Uterus (tissue), 4 donors: ENCODE data around the gene ADAMTS1. TPM values are rescaled to one million over a fixed set of nuclear protein-coding genes. Genes with fewer than 3 reads are reported as not detected.

Source experiments
- DNase-seq, 2 donors: peaks; one replicate each; pipeline ENCODE4 v3.0.0-alpha.2; 2019 to 2020
- H3K27ac ChIP-seq, 2 donors: fragments of 200-600 bp; sonication (generic); 1 replicate in 1 of 2; 2 replicates in 1 of 2; pipeline ENCODE4 v1.5.1; 2016 to 2018
- H3K27me3 ChIP-seq, 2 donors: fragments of 200-600 bp; sonication (generic); one replicate each; pipeline ENCODE4 v1.5.1; 2018 to 2019; ENCODE audit warnings: control low read depth in 1 of 2
- H3K36me3 ChIP-seq, 2 donors: fragments of 200-600 bp; sonication (generic); one replicate each; pipeline ENCODE4 v1.5.1; 2019; ENCODE audit warnings: control low read depth in 1 of 2
- H3K4me1 ChIP-seq, 2 donors: fragments of 200-600 bp; sonication (generic); one replicate each; pipeline ENCODE4 v1.5.1; 2018 to 2019; ENCODE audit warnings: control low read depth in 1 of 2
- H3K4me3 ChIP-seq, 2 donors: fragments of 200-600 bp; sonication (generic); 1 replicate in 1 of 2; 2 replicates in 1 of 2; pipeline ENCODE4 v1.5.1; 2018 to 2019; ENCODE audit warnings: mild to moderate bottlenecking in 1 of 2
- H3K9me3 ChIP-seq, 2 donors: fragments of 200-600 bp; sonication (generic); one replicate each; pipeline ENCODE4 v1.5.1; 2019; ENCODE audit warnings: control low read depth in 1 of 2
- CTCF ChIP-seq, 4 experiments: fragments of 200-600 bp in 2 of 4; fragments of 450-650 bp in 2 of 4; sonication (generic) in 2 of 4; IDR thresholded peaks; one replicate each; pipeline ENCODE4 v1.5.1; 2016 to 2019; ENCODE audit warnings: antibody characterized with exemption in 4 of 4, mild to moderate bottlenecking in 2 of 4, moderate library complexity in 1 of 4
- POLR2A ChIP-seq, 2 donors: fragments of 450-650 bp; IDR thresholded peaks; one replicate each; pipeline ENCODE4 v1.6.1; 2016; ENCODE audit warnings: antibody characterized with exemption in 2 of 2, mild to moderate bottlenecking in 1 of 2, moderate library complexity in 1 of 2
- intact Hi-C: fragments of 100-400 bp; cut with DNase I; formaldehyde crosslinking; loops from one replicate; pipeline ENCODE4 v1.15.1; 2023; ENCODE audit warnings: low total_unique reads
- total RNA-seq, 4 donors: library from RNA; depleted of rRNA in 3 of 4; stranded (reverse); fragments of >200 nt in 3 of 4; gene quantifications; one replicate each; pipeline versions ENCODE4 v1.1.0 to v1.2.4, GENCODE V29; 2014 to 2023
- donor health status: DM: yes; HTN: yes; CAD: no.

Gene ADAMTS1
- total RNA-seq, 4 donors from 2014 or later: 96.8 to 210 (median 164) TPM

- Histone ChIP-seq H3K27ac (no peak overlapping the region), H3K9me3 (no peaks in the 10 kb centered on the region), H3K4me1 (peaks cover 4 to 5% of the 10 kb centered on the region in 2 donors), H3K27me3 (no peaks in the 10 kb centered on the region), H3K36me3 (no peaks in the 10 kb centered on the region), H3K4me3 (no peak overlapping the region)
- no peak for TF ChIP-seq CTCF (IDR thresholded peaks at IDR 0.05)
- no peak for TF ChIP-seq POLR2A (IDR thresholded peaks at IDR 0.05)
- no peak for DNase-seq
- intact Hi-C loops: no loop called here
Observed at GRCh38 chr21:26836528-26836927, 8.7 kb downstream of the ADAMTS1 start.

- Histone ChIP-seq H3K4me1 (peaks cover 4 to 5% of the 10 kb centered on the region in 2 donors), H3K27me3 (no peaks in the 10 kb centered on the region), H3K9me3 (no peaks in the 10 kb centered on the region), H3K4me3 (no peak overlapping the region), H3K36me3 (no peaks in the 10 kb centered on the region), H3K27ac (no peak overlapping the region)
- intact Hi-C loops: no loop called here
- no peak for DNase-seq
- TF ChIP-seq POLR2A (IDR thresholded peaks at IDR 0.05): no peak
- no peak for TF ChIP-seq CTCF (IDR thresholded peaks at IDR 0.05)
Observed at GRCh38 chr21:26835714-26836265, 9.4 kb downstream of the ADAMTS1 start.

- intact Hi-C loops: no loop called here
- Histone ChIP-seq H3K4me1 (peaks cover 2 to 4% of the 10 kb centered on the region in 2 donors), H3K27ac (peak overlapping the region in 1 of 2 donors; percentile 30), H3K4me3 (no peak overlapping the region), H3K9me3 (no peaks in the 10 kb centered on the region), H3K27me3 (no peaks in the 10 kb centered on the region), H3K36me3 (no peaks in the 10 kb centered on the region)
- DNase-seq: no peak
- TF ChIP-seq POLR2A (IDR thresholded peaks at IDR 0.05): no peak
- TF ChIP-seq CTCF (IDR thresholded peaks at IDR 0.05): no peak
Observed at GRCh38 chr21:26835027-26835713, 10.0 kb downstream of the ADAMTS1 start.

- Histone ChIP-seq H3K27ac (peak overlapping the region in 1 of 2 donors; percentile 30), H3K27me3 (no peaks in the 10 kb centered on the region), H3K4me3 (no peak overlapping the region), H3K9me3 (no peaks in the 10 kb centered on the region), H3K36me3 (no peaks in the 10 kb centered on the region), H3K4me1 (no peaks in the 10 kb centered on the region)
- intact Hi-C loops: no loop called here
- TF ChIP-seq POLR2A (IDR thresholded peaks at IDR 0.05) (no peak), CTCF (IDR thresholded peaks at IDR 0.05) (peak in 3 of 4 experiments; percentile 12 to 26 (median 25))
- no peak for DNase-seq
Observed at GRCh38 chr21:26834181-26834905, 10.9 kb downstream of the ADAMTS1 start.

- no peak for DNase-seq
- H3K27ac ChIP-seq: no peak overlapping the region
- TF ChIP-seq POLR2A (IDR thresholded peaks at IDR 0.05): no peak
- TF ChIP-seq CTCF (IDR thresholded peaks at IDR 0.05): no peak
- H3K27me3 ChIP-seq: no peaks in the 10 kb centered on the region
- intact Hi-C loops: no loop called here
- H3K9me3 ChIP-seq: no peaks in the 10 kb centered on the region
- no peak overlapping the region for H3K4me3 ChIP-seq
- no peaks in the 10 kb centered on the region for H3K4me1 ChIP-seq
- H3K36me3 ChIP-seq: no peaks in the 10 kb centered on the region
Observed at GRCh38 chr21:26833460-26833939, 11.7 kb downstream of the ADAMTS1 start.
